SK-N-SH treated with all-trans-retinoic acid at 6 μM for 48 hours (cell line): ENCODE data around the gene STAC3.

Experiments used
- ATAC-seq: fragments of 200-7000 bp; cut with Tn5 transposase; 3 replicates; pipeline ENCODE4 v1.9.1; 2020; ENCODE audit warnings: mild to moderate bottlenecking, moderate library complexity
- ARNTL ChIP-seq: fragments of 450-650 bp; formaldehyde crosslinking; IDR thresholded peaks from 2 replicates; pipeline ENCODE4 v1.5.0; 2020; ENCODE audit warnings: low read depth, mild to moderate bottlenecking, moderate library complexity, borderline replicate concordance
- BACH2 ChIP-seq: fragments of 250-450 bp; sonication (Bioruptor Pico); IDR thresholded peaks from 2 replicates; pipeline ENCODE4 v1.9.0; 2021; ENCODE audit warnings: mild to moderate bottlenecking, borderline replicate concordance
- CSDC2 ChIP-seq: fragments of 250-450 bp; sonication (Bioruptor Pico); IDR thresholded peaks from 2 replicates; pipeline ENCODE4 v1.5.0; 2020; ENCODE audit warnings: mild to moderate bottlenecking, moderate library complexity
- ESRRG ChIP-seq: fragments of 250-450 bp; sonication (Bioruptor Pico); IDR thresholded peaks from 2 replicates; pipeline ENCODE4 v1.6.1; 2021; ENCODE audit warnings: mild to moderate bottlenecking
- GLIS3 ChIP-seq: fragments of 250-450 bp; sonication (Bioruptor Pico); IDR thresholded peaks from 2 replicates; pipeline ENCODE4 v1.5.0; 2020; ENCODE audit warnings: mild to moderate bottlenecking, moderate library complexity
- ISL1 ChIP-seq: fragments of 250-450 bp; sonication (Bioruptor Pico); IDR thresholded peaks from 2 replicates; pipeline ENCODE4 v2.1.2; 2022; ENCODE audit warnings: mild to moderate bottlenecking, moderate library complexity
- OSR1 ChIP-seq: fragments of 250-450 bp; sonication (Bioruptor Pico); IDR thresholded peaks from 2 replicates; pipeline ENCODE4 v1.8.0; 2022; ENCODE audit warnings: moderate library complexity, mild to moderate bottlenecking, inconsistent platforms
- PPARA ChIP-seq: fragments of 250-450 bp; sonication (Bioruptor Pico); IDR thresholded peaks from 2 replicates; pipeline ENCODE4 v1.5.0; 2020; ENCODE audit warnings: mild to moderate bottlenecking, borderline replicate concordance
- RARB ChIP-seq: fragments of 250-450 bp; sonication (Bioruptor Pico); IDR thresholded peaks from 2 replicates; pipeline ENCODE4 v1.8.0; 2021; ENCODE audit warnings: mild to moderate bottlenecking, moderate library complexity
- TCF4 ChIP-seq: fragments of 250-450 bp; sonication (Bioruptor Pico); IDR thresholded peaks from 2 replicates; pipeline ENCODE4 v1.8.0; 2021; ENCODE audit warnings: mild to moderate bottlenecking, moderate library complexity, borderline replicate concordance
- TOX ChIP-seq: fragments of 250-450 bp; sonication (Bioruptor Pico); IDR thresholded peaks from 2 replicates; pipeline ENCODE4 v1.8.0; 2021; ENCODE audit warnings: mild to moderate bottlenecking, moderate library complexity, borderline replicate concordance
- ZC3H10 ChIP-seq: fragments of 250-450 bp; sonication (Bioruptor Pico); IDR thresholded peaks from 2 replicates; pipeline ENCODE4 v1.5.1; 2021; ENCODE audit warnings: mild to moderate bottlenecking, moderate library complexity
- ZFP3 ChIP-seq: fragments of 250-450 bp; sonication (Bioruptor Pico); IDR thresholded peaks from 2 replicates; pipeline ENCODE4 v1.5.0; 2020; ENCODE audit warnings: mild to moderate bottlenecking, moderate library complexity
- ZFP30 ChIP-seq: fragments of 450-650 bp; formaldehyde crosslinking; IDR thresholded peaks from 2 replicates; pipeline ENCODE4 v1.5.0; 2022; ENCODE audit warnings: mild to moderate bottlenecking, moderate library complexity
- ZNF565 ChIP-seq: fragments of 450-650 bp; formaldehyde crosslinking; conservative IDR thresholded peaks from 2 replicates; pipeline ENCODE4 v1.5.0; 2020; ENCODE audit warnings: low read depth, mild to moderate bottlenecking, moderate library complexity
- ZNF70 ChIP-seq: fragments of 450-650 bp; formaldehyde crosslinking; IDR thresholded peaks from 2 replicates; pipeline ENCODE4 v1.5.0; 2020; ENCODE audit warnings: mild to moderate bottlenecking, moderate library complexity
- TF ChIP-seq, protein P1 (sequence below): fragments of 250-450 bp; sonication (Bioruptor Pico); IDR thresholded peaks from 2 replicates; pipeline ENCODE4 v1.5.1; 2021; ENCODE audit warnings: mild to moderate bottlenecking, moderate library complexity
- TF ChIP-seq, protein P2 (sequence below): fragments of 250-450 bp; sonication (Bioruptor Pico); IDR thresholded peaks from 2 replicates; pipeline ENCODE4 v1.8.0; 2021; ENCODE audit warnings: low read depth, mild to moderate bottlenecking, moderate library complexity, borderline replicate concordance
- TF ChIP-seq, protein P3 (sequence below): fragments of 250-450 bp; sonication (Bioruptor Pico); IDR thresholded peaks from 2 replicates; pipeline ENCODE4 v1.5.0; 2020; ENCODE audit warnings: mild to moderate bottlenecking, moderate library complexity
- TF ChIP-seq, protein P4 (sequence below): fragments of 250-450 bp; sonication (Bioruptor Pico); IDR thresholded peaks from 2 replicates; pipeline ENCODE4 v1.5.1; 2020; ENCODE audit warnings: low read depth, mild to moderate bottlenecking, moderate library complexity
- TF ChIP-seq, protein P5 (sequence below): fragments of 250-450 bp; sonication (Bioruptor Pico); IDR thresholded peaks from 2 replicates; pipeline ENCODE4 v1.8.0; 2020; ENCODE audit warnings: mild to moderate bottlenecking, moderate library complexity, borderline replicate concordance

STAC3 gene

DNA sequence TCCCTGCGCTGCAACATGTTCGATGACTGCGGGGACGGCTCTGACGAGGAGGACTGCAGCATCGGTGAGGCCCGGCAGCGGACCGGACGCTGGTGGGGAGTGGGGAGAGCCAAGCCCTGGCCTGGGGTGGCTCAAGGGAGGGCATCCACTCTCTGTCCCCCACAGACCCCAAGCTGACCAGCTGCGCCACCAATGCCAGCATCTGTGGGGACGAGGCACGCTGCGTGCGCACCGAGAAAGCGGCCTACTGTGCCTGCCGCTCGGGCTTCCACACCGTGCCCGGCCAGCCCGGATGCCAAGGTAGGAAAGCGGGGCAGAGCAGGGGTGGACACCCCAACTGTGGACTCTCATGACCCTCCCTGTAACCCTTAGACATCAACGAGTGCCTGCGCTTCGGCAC is 45.8 kb downstream of the STAC3 start:
- no peak for ATAC-seq
- TF ChIP-seq GLIS3 (CRISPR knock-in tag) (no peak), RARB (CRISPR knock-in tag) (no peak), TOX (CRISPR knock-in tag) (no peak), PPARA (CRISPR knock-in tag) (no peak), OSR1 (no peak), ARNTL (CRISPR knock-in tag) (no peak)
- TF ChIP-seq, protein P1, sequence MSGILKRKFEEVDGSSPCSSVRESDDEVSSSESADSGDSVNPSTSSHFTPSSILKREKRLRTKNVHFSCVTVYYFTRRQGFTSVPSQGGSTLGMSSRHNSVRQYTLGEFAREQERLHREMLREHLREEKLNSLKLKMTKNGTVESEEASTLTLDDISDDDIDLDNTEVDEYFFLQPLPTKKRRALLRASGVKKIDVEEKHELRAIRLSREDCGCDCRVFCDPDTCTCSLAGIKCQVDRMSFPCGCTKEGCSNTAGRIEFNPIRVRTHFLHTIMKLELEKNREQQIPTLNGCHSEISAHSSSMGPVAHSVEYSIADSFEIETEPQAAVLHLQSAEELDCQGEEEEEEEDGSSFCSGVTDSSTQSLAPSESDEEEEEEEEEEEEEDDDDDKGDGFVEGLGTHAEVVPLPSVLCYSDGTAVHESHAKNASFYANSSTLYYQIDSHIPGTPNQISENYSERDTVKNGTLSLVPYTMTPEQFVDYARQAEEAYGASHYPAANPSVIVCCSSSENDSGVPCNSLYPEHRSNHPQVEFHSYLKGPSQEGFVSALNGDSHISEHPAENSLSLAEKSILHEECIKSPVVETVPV (CRISPR knock-in tag), result no peak
- TF ChIP-seq, all 23 proteins: peak for 0

DNA sequence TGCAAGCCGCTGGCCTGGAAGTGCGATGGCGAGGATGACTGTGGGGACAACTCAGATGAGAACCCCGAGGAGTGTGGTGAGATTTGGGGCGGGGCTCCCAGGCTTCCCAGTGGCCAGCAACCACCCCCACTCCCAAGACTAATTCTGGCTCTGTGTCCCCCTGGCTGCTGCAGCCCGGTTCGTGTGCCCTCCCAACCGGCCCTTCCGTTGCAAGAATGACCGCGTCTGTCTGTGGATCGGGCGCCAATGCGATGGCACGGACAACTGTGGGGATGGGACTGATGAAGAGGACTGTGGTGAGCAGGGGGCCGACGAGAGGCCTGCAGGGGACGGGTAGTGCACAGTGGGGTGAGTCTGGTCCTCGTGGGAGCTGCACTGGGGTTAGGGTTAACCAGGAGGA is 46.5 kb downstream of the STAC3 start:
- TF ChIP-seq ZNF70 (CRISPR knock-in tag), result no peak
- TF ChIP-seq ZFP30 (CRISPR knock-in tag), result no peak
- no peak for TF ChIP-seq ISL1 (CRISPR knock-in tag)
- TF ChIP-seq CSDC2 (CRISPR knock-in tag), result no peak
- no peak for TF ChIP-seq TCF4 (CRISPR knock-in tag)
- TF ChIP-seq ZC3H10, result no peak
- no peak for TF ChIP-seq PPARA (CRISPR knock-in tag)
- TF ChIP-seq ARNTL (CRISPR knock-in tag), result no peak
- TF ChIP-seq GLIS3 (CRISPR knock-in tag), result no peak
- no peak for TF ChIP-seq OSR1
- TF ChIP-seq BACH2 (CRISPR knock-in tag), result no peak
- TF ChIP-seq, protein P2, sequence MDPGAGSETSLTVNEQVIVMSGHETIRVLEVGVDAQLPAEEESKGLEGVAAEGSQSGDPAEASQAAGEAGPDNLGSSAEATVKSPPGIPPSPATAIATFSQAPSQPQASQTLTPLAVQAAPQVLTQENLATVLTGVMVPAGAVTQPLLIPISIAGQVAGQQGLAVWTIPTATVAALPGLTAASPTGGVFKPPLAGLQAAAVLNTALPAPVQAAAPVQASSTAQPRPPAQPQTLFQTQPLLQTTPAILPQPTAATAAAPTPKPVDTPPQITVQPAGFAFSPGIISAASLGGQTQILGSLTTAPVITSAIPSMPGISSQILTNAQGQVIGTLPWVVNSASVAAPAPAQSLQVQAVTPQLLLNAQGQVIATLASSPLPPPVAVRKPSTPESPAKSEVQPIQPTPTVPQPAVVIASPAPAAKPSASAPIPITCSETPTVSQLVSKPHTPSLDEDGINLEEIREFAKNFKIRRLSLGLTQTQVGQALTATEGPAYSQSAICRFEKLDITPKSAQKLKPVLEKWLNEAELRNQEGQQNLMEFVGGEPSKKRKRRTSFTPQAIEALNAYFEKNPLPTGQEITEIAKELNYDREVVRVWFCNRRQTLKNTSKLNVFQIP (CRISPR knock-in tag), result no peak
- TF ChIP-seq ESRRG (CRISPR knock-in tag), result no peak
- no peak for ATAC-seq

DNA sequence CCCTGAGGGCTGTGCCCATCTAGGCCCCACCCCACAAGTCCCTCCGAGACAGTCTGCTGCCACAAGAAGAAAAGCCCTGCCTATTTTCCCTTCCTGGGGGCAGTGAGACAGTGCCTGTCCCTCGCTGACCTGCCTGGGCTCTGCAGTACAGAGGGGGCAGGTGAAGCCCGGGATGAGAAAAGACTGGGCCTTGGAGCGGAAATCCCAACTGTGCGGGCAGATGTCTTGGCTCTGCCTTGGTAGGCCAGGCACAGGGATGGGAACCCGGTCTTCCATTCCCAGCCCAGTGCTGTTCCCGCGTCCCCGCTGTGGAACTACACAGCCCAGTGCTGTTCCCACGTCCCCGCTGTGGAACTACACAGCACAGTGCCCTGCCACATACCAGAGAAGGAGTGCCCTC is 47.2 kb downstream of the STAC3 start:
- TF ChIP-seq, protein P1 (CRISPR knock-in tag), result no peak
- TF ChIP-seq TCF4 (CRISPR knock-in tag), result no peak
- TF ChIP-seq, protein P3, sequence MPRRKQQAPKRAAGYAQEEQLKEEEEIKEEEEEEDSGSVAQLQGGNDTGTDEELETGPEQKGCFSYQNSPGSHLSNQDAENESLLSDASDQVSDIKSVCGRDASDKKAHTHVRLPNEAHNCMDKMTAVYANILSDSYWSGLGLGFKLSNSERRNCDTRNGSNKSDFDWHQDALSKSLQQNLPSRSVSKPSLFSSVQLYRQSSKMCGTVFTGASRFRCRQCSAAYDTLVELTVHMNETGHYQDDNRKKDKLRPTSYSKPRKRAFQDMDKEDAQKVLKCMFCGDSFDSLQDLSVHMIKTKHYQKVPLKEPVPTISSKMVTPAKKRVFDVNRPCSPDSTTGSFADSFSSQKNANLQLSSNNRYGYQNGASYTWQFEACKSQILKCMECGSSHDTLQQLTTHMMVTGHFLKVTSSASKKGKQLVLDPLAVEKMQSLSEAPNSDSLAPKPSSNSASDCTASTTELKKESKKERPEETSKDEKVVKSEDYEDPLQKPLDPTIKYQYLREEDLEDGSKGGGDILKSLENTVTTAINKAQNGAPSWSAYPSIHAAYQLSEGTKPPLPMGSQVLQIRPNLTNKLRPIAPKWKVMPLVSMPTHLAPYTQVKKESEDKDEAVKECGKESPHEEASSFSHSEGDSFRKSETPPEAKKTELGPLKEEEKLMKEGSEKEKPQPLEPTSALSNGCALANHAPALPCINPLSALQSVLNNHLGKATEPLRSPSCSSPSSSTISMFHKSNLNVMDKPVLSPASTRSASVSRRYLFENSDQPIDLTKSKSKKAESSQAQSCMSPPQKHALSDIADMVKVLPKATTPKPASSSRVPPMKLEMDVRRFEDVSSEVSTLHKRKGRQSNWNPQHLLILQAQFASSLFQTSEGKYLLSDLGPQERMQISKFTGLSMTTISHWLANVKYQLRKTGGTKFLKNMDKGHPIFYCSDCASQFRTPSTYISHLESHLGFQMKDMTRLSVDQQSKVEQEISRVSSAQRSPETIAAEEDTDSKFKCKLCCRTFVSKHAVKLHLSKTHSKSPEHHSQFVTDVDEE (CRISPR knock-in tag), result no peak
- no peak for TF ChIP-seq ISL1 (CRISPR knock-in tag)
- TF ChIP-seq, all 23 proteins: peak for 0
- no peak for ATAC-seq

DNA sequence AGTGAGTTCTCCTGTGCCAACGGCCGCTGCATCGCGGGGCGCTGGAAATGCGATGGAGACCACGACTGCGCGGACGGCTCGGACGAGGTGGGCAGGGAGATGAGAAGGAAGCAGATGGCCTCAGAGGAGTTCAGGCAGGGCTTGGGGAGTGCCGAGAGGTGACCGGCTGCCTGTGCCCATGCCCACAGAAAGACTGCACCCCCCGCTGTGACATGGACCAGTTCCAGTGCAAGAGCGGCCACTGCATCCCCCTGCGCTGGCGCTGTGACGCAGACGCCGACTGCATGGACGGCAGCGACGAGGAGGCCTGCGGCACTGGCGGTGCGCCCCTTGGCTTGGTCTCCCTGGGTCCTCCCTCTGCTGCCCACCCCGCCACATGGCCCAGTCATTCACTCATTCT is 47.8 kb downstream of the STAC3 start:
- ATAC-seq, result no peak
- TF ChIP-seq RARB (CRISPR knock-in tag) (no peak), CSDC2 (CRISPR knock-in tag) (no peak), ZFP3 (CRISPR knock-in tag) (no peak), ZNF565 (CRISPR knock-in tag) (no peak), ZFP30 (CRISPR knock-in tag) (no peak)
- TF ChIP-seq, protein P3 (CRISPR knock-in tag), result no peak
- TF ChIP-seq, protein P1 (CRISPR knock-in tag), result no peak
- TF ChIP-seq, protein P4, sequence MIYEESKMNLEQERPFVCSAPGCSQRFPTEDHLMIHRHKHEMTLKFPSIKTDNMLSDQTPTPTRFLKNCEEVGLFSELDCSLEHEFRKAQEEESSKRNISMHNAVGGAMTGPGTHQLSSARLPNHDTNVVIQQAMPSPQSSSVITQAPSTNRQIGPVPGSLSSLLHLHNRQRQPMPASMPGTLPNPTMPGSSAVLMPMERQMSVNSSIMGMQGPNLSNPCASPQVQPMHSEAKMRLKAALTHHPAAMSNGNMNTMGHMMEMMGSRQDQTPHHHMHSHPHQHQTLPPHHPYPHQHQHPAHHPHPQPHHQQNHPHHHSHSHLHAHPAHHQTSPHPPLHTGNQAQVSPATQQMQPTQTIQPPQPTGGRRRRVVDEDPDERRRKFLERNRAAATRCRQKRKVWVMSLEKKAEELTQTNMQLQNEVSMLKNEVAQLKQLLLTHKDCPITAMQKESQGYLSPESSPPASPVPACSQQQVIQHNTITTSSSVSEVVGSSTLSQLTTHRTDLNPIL, result no peak
- TF ChIP-seq, protein P5, sequence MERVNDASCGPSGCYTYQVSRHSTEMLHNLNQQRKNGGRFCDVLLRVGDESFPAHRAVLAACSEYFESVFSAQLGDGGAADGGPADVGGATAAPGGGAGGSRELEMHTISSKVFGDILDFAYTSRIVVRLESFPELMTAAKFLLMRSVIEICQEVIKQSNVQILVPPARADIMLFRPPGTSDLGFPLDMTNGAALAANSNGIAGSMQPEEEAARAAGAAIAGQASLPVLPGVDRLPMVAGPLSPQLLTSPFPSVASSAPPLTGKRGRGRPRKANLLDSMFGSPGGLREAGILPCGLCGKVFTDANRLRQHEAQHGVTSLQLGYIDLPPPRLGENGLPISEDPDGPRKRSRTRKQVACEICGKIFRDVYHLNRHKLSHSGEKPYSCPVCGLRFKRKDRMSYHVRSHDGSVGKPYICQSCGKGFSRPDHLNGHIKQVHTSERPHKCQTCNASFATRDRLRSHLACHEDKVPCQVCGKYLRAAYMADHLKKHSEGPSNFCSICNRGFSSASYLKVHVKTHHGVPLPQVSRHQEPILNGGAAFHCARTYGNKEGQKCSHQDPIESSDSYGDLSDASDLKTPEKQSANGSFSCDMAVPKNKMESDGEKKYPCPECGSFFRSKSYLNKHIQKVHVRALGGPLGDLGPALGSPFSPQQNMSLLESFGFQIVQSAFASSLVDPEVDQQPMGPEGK (CRISPR knock-in tag), result no peak
